ENCODE results near the gene QRICH1.

DNA sequence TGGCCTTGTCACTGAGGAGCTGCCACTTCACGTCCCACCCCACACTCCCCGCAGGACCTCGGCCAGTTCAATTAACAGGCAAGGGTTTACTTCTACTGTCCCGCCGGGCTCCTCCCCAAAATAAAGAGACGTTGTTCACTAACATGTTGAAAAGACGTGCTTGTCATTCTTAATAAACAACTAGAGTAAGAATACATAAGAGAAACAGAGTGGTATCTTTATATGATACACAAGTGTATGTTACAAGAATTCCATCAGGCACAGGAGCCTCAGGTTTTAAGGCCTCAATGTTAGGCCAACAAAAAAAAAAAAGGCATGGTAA, 64.3 kb downstream of the QRICH1 start:
- TF ChIP-seq POLR2AphosphoS5 (IDR thresholded peaks at IDR 0.05; ENCODE audit: low read depth, low read length): no peak
- TF ChIP-seq ZNF782 (CRISPR knock-in tag; IDR thresholded peaks at IDR 0.05; ENCODE audit: borderline replicate concordance): peak; percentile 1; the same call in 1 of the 2 replicates
- TF ChIP-seq FOSL1 (CRISPR knock-in tag; IDR thresholded peaks at IDR 0.05; ENCODE audit: borderline replicate concordance): no peak
- TF ChIP-seq, protein P1, sequence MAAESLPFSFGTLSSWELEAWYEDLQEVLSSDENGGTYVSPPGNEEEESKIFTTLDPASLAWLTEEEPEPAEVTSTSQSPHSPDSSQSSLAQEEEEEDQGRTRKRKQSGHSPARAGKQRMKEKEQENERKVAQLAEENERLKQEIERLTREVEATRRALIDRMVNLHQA (CRISPR knock-in tag; IDR thresholded peaks at IDR 0.05): no peak
- no peak for TF ChIP-seq ZNF205 (CRISPR knock-in tag; IDR thresholded peaks at IDR 0.05)

Data from HepG2 (cell line).